HG02588 (cell line): Measurements from ENCODE around the gene RASSF8.

Experiments used
- ATAC-seq: cut with Tn5 transposase; IDR thresholded peaks from one replicate; pipeline ENCODE4 v1.9.1; 2021; ENCODE audit warnings: mild to moderate bottlenecking, moderate library complexity; ENCODE audit not compliant: unreplicated experiment

The RASSF8 gene

DNA sequence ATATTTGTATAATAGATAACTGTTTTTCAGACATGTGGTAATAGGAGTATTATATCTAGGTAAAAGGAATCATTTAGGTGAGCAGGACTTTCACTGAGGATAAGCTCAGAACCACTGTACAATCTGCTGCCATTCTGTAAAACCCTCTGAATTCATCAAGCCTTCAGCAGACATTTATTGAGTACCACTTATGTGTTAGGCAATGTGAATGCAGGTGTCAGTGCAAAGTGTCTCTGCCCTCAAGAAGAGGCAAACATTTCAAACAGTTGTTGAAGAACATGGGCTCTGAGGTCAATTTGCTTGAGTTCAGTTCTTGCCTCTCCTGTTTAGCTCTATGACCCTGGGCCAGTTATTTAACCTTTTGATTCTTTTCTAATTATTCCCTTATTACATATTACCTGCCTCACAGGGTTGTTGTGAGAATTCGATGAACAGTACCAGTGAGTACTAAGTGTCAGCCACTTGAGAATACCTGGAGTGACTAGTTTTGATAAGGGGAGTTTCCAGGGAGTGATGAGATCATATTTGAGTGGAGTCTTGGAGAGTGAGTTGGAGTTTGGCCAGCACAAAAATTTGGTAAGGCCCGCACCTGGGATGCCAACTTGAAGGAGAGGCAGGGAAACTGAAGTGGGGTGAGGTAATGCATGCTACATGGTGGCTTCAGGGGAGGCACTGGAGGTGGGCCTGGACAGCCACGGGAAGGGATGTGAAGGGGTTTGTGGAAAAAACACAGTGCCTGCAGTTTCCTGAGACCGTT is 33.7 kb downstream of the RASSF8 start:
- no peak for ATAC-seq

DNA sequence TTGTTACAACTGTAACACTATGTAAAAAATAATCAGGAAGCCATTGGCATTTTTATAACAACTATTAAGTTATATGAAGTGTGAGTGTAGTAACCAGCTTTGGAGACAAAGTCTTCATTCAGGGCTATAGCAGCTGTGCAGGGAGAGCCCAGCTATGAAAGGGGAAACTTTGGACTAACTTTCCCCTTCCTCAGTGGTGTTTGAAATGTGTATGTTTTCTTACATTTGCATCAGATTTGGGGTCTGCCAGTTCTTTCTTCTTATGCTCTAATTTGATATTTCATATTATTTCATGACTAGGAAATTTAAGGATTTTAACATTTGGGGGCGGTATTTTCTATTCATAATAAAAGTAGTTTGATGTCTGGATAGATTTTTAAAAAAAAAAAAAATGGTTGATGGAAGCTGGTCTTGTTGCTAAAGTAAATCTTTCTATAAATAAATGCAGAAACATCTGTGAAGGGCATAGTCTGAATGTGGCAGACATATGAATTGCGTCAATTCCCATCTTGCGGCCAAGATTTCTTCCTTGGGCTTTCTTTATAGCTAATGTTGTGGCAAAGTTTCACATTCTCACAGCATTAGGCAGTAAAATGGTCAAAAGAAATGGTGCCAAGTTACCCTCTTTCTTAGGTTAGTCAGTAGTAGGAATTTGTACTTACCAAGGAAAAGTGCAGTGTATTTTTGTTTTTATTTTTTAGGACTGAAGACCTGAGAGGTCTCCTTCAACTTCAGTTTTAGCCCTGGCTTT is 35.6 kb downstream of the RASSF8 start:
- ATAC-seq, result no peak

DNA sequence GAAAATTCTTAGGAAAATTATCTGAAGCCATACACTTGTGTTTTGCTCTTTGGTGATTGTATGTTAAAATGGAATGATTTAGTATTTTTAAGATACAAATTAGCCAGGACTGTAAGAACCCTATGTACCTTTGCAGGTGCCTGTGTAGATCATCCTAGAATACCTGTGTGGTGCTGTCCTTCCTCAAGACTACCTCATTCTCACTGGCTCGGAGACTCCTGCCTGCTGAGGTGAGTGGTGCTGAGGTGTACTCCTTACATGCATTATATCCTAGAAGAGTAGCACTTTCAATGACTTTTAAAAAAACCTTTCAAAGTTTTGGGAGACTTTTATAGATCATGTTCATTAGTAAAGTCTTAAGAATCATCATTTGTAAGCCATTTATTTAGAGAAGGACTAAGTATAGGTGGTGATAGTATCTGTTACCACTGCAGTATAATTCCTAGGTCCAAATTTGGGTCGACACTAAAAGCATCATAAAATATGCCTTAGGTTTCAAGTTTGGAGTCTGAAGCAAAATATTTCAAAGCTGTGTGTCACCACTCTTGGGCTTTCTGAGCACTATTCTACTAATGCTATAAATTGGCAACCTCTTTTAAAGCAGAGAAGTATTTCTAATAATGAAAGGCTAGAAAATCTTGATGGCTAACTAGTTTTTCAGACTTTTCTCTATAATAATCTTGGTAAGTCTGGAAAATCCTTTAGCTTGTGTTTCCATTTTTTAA is 36.6 kb downstream of the RASSF8 start:
- no peak for ATAC-seq

DNA sequence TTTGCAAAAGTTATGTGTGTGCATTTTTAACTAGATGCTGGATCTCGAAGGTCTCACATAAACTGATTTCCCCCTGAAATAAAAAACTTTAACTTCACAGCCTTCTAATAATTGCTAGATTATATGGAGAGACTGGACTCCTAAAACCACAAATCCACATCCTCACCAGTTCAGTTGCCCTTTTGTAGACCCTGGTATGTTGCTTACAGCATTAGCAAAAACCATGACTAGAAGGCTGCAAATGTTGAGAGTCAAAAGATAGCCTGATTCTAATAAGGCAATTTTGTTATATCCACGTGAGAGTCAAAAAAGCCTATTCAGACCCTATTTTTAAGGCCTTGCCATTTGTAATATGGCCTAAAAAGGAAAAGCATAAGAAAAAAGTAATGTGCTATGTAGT is 37.4 kb downstream of the RASSF8 start:
- no peak for ATAC-seq

DNA sequence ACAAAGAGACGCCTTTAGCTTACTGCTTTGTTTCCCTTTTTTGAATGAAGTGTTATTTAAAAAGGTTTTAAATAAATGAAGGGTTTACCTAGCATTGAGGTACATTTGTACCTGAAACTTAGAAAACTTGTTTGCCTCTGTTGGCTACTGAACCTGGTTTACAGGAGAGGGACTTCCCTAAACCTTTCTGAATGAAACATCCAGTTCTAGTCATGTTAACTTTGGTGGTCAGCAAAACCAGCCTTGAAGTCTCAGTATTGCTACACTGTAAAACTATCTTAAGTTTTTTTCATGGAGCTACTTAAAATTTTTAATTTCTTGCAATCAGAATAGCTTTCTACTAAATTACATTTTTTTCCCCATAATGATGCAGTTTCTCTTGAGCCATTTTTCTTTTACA is 38.2 kb downstream of the RASSF8 start:
- ATAC-seq, result no peak

DNA sequence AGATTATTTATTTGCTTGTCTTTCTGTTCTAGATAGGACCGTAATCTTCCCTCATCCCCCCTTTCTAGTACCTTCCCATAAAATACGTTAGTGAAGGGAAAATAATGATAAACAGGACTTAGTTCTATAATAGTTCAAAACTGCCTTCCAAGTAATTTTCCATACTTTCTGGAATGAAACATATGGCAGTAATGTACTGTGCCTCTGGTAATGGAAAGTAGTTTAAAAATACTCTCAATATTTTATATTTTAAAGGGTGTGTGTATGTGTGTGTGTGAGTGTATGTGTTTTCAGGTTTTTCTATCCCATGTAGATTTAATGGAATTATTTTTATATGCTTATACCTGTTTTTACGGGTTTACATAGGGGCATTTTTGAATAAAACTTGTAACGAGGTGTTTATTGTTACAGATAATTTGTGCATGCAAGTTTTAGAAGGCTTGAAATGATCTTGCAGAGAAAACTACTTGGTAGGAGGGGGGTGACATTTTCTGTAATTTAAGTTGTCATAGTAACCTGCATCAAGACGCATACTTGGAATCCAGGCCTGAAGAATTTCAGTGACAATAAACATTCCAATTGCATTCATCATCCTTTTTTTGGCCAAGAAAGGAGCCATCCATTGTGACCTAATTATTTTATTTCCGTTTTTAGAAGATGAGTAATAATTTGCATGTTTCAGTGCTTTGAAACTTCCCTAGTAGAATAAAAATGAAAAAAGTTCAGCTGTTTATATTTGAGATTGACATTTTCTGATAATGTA is 38.9 kb downstream of the RASSF8 start:
- ATAC-seq, result no peak

DNA sequence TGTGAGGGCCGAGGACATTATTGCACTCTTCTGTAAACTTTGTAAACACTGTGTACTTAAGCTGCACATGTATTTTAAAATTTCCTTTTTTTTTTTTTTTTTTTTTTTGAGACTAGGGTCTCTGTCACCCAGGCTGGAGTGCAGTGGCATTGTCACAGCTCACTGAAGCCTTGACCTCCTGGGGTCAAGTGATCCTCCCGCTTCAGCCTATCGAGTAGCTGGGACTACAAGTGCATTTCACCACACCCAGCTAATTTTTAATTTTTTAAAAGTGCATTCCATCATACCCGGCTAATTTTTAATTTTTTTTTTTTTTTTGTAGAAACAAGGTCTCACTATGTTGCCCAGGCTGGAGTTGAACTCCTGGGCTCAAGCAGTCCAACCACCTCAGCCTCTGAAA is 42.4 kb downstream of the RASSF8 start:
- ATAC-seq, result no peak

DNA sequence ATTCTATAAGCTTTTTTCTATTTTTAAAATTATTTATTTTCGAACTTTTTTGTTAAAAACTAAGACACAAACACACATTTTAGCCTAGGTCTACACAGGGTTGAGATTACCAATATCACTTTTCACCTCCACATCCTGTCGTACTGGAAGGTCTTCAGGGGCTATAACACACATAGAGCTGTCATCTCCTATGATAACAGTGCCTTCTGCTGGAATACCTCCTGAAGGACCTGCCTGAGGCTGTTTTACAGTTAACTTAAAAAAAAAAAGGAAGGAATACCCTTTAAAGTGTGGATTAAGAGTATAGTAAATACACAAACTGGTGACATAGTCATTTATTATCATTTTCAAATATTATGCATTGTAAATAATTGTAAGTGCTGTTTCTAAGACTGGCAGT is 43.0 kb downstream of the RASSF8 start:
- ATAC-seq, result no peak

DNA sequence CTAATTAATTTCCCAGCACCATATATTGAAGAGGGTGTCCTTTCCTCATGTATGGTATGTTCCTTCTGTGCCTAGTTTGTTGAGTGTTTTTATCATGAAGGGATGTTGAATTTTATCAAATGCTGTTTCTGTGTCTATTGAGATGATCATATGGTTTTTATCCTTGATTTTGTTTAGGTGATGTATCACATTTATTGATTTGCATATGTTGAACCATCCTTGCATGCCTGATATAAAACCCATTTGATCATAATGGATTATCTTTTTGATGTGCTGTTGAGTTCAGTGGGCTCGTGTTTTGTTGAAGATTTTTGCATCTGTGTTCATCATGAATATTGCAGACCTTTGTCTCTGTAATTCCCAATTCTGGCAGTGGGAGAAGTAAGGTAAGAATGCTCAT is 44.6 kb downstream of the RASSF8 start:
- ATAC-seq, result no peak

DNA sequence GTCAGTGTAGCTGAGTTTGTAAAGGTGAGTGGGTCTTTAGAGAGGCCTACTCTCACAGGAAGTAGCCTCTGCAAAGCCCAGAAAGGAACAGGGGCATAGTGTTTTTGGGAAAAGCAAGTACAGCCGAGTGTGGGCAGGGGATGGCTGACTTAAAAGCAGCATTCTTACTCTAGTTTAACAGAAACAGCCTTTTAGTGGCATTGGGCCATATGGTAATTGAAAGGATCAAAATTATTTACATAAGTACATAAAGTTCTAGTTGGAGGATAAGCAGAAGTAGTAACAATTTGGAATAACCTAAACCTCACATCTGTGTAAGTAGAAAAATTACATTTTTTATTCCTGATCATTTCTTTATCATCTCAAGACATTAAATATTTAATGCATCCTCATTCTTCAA is 49.1 kb downstream of the RASSF8 start:
- no peak for ATAC-seq

DNA sequence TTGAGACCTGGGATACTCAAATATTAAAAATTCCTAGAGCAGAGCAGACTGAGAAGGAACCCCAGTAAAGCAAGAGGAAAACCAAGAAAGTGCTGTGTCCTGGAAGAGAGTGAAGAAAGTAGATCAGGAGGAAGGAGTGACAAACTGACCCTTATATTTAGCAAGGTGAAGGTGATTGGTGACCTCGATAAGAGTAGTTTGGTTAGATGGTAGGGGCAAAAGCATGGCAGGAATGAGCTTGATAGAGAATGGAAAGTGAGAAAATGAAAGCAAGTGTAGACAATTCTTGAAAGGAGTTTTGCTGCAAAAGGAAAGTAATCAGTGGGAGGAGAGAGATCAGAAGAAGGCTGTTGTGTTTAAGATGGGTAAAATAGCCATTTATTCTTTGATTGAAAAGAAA is 51.1 kb downstream of the RASSF8 start:
- ATAC-seq, result no peak

DNA sequence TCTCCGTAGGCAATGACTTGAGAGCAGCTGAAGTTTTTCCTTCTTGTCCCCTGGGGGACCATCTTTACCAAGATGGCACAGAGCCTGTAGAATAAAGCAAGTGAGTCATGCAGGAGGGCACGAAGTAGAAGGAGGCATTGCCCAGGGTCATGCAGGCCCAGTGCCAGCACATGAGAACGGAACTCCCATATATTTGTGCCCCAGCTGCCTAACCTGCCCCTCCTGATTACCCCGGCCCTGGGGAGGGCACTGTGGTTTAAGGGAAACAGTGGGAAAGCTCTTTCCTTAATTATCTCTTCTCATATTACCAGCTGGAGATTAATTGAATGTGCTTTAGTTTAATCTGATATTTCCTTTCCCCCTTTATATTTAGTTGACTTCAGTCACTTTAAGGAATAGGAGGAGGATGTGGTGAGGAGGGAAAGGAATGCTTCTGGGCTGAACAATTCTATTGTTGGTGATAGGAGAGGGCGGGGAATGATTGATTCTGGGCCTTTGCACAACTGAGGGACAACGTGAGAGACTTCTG is 51.9 kb downstream of the RASSF8 start:
- ATAC-seq, result no peak

DNA sequence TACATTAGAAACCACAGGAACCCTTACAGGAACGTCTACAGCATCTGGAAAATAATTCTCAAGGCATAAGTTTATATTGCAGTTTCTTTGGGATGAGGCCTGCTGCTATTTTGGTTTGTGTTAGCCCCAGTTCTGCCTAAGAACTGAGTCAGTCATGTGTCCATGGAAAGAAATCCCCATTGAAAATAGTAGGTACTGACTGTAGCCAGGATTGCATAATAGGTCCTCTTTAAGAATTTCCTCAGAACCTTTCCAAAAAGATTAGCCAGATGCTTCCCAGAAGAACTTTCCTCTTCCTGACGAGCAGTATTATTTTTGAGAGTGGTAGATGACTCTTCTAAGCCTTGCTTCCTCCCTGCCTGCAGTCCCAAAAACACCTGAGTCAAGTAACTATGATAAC is 52.6 kb downstream of the RASSF8 start:
- ATAC-seq, result no peak

DNA sequence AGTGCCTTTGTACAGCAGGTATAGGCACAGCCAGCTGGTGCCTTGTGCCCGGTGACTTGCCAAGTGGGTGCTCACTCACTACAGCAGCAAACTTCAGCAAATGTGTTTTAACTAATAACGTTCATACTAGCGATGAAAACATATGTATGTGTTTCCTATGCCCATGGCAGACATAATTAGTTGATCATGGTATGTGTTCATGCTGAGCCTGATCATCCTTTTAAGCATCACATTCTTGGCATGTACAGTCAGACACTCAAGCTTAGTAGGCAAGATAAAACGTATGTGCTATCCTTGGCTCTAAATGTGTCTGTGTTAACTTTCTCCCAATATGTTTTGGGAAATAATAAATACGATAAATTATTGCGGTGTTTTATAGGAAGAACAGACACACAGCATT is 55.6 kb downstream of the RASSF8 start:
- no peak for ATAC-seq

DNA sequence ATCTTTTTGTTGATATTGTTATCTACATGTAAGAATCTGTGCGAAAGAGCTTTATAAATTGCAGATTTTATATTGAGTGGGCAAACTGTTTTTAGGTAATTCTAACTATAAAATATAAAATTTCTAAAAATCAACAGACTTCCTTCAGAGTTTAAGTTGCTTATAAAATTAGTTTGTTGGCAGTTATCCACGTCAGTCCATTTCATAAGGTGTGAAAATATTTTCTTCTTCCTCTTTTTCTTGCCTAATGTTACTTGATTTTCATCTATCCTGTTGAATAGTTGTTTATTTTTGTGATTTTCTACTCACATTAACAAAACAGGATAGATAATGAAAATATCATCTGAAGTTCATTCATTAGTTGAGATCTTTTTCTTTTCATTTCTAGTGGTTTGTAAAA is 58.0 kb downstream of the RASSF8 start:
- ATAC-seq, result no peak

DNA sequence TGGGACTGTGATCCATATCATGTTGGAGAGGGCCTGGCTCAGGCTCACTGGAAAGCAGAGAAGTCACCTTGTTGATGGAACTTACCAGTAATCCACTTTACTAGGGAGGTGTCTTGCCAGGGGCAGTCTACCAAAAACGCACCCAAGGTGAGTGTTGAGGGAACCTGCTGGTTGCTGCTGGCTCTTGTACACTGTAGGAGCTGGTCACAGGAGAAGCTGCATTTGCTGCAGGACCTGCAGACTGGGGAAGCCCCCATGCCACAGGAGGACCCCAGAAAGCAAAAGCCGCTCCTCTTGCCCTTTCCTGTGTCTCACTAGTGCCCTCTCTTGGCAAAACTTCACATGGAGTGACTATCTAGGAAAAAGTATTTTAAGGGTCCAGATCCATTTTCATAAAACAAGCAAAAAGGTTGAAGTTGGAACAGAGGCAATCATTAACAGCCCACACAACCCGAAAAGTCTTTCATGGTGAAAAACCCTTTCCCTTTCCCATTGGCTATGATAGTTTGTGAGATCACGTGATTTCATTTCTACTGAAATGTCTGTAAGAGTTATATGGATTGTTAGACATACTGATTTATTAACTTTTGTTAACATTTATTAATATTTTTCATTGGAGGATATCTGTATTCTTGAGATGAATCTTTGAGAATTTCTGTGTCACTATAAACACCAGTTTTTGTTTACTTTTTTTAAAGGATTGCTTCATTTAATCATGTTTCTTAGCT is 59.2 kb downstream of the RASSF8 start:
- ATAC-seq, result no peak

DNA sequence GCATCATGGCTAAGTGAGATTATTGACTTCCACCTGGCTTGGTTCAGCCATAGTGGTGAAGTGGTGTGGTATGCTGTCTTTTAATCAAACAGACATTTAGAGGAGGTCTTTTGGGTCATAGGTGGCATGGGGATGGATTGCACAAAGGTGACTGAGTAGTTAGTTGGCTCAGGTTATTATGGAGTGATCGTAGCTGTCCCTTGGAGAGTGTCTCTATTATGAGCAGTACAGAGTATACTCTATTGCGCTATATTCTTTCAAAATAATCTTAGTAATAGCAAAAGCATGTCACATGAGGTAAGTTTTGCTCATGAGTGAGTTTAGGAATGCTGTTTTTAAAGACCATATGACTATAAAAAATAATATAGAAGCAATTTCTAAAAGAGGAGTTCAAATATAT is 60.4 kb downstream of the RASSF8 start:
- no peak for ATAC-seq

DNA sequence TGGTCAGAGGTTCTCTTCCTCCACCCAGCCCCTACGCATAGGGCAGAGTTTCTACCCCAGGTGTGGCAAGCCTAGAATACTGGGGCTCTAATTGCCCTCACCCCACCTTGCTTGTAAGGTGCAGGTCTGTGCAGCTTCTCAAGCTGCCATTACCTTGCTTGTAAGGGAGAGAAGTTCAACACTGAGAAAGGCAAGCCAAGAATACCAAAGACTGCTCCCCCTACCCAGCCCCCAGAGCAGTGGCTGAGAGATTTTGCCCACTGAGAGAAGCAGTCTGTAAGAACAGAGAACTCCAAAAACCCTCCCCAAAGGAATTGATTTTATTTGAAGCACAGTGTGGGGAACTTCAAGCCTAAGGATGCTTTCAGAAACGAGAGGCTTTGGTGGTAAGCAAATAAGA is 63.1 kb downstream of the RASSF8 start:
- no peak for ATAC-seq

DNA sequence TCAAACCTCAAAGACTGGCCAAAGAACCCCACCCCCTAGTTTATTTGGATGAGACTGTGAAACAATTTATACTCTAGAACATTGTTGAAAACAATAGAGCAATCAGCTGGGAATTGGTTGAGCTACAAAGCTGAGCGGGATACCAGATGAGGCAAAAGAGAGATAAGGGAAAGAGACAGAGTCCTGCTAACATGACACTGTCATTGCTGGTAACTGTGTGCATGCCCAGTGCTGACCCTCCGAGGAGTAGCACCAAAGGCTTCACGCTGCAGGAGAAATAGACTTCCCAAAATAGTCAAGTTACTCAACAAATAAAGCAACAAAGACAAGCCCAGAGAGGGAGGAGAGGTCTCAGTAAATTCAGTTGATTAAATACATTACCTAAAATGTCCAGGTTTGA is 63.6 kb downstream of the RASSF8 start:
- ATAC-seq, result no peak

DNA sequence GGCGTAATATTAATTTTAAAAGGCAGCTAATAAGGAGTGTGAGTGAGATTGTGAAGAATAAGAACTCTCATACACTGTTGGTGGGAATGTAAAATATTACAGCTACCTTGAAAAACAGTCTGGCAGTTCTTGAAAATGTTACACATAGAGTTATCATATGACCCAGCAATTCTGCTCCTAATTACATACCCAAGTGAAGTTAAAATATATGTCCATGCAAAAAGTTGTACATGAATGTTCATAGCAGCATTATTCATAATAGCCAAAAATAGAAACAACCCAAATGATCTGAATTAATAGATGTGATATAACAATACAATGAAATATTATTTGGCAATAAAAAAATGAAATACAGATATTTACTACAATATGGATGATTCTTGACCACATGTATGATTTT is 68.2 kb downstream of the RASSF8 start:
- no peak for ATAC-seq
